Esophagus squamous epithelium (tissue), 4 donors: ENCODE data around the gene DYNC2H1.

Experiments
- POLR2A ChIP-seq, 4 donors: fragments of 450-650 bp; IDR thresholded peaks; one replicate each; pipeline ENCODE4 v1.6.1; 2017; ENCODE audit warnings: antibody characterized with exemption in 4 of 4, mild to moderate bottlenecking in 4 of 4, moderate library complexity in 3 of 4
- TF ChIP-seq, protein P1 (sequence below), 6 experiments: fragments of 450-650 bp in 4 of 6; fragments of 200-600 bp in 2 of 6; sonication (generic) in 2 of 6; IDR thresholded peaks; one replicate each; pipeline ENCODE4 v1.5.1; 2016 to 2019; ENCODE audit warnings: antibody characterized with exemption in 6 of 6, mild to moderate bottlenecking in 4 of 6, moderate library complexity in 4 of 6

DNA sequence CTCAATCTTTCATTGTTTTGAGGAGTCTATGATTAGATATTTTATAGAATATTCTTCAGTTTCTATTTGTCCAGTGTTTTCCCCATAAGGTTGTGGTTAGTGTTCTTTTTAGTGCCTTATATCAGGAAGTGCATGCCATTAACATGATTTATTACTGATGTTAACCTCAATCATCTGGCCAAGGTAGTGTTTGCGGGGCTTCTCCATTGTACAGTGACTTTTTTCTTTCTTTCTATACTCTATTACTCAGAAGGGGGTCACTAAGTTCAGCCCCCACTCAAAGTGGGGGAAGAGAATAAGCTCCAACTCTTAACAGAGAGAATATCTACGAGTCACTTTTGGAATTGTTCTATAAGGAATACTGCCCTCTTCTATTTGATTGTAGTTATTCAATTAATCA, 415.8 kb downstream of the DYNC2H1 start:
- TF ChIP-seq POLR2A (IDR thresholded peaks at IDR 0.05) = no peak
- TF ChIP-seq, protein P1, sequence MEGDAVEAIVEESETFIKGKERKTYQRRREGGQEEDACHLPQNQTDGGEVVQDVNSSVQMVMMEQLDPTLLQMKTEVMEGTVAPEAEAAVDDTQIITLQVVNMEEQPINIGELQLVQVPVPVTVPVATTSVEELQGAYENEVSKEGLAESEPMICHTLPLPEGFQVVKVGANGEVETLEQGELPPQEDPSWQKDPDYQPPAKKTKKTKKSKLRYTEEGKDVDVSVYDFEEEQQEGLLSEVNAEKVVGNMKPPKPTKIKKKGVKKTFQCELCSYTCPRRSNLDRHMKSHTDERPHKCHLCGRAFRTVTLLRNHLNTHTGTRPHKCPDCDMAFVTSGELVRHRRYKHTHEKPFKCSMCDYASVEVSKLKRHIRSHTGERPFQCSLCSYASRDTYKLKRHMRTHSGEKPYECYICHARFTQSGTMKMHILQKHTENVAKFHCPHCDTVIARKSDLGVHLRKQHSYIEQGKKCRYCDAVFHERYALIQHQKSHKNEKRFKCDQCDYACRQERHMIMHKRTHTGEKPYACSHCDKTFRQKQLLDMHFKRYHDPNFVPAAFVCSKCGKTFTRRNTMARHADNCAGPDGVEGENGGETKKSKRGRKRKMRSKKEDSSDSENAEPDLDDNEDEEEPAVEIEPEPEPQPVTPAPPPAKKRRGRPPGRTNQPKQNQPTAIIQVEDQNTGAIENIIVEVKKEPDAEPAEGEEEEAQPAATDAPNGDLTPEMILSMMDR (IDR thresholded peaks at IDR 0.05) = no peak
